ENCODE data around the gene POLR2B. TPM values are rescaled to one million over a fixed set of nuclear protein-coding genes. Genes with fewer than 3 reads are reported as not detected.

The POLR2B gene
- total RNA-seq, 1 donor = 99.2 TPM

GRCh38 chr4:57063518-57063917, 84.8 kb downstream of the POLR2B start:
- H3K4me2 ChIP-seq (ENCODE audit: insufficient read depth, low read length) = no peak overlapping the region
- H3K9me3 ChIP-seq (ENCODE audit: low read depth, low read length) = no peaks in the 10 kb centered on the region
- H2AFZ ChIP-seq (ENCODE audit: low read length) = no peak overlapping the region
- no peak for DNase-seq (ENCODE audit: insufficient read length, low spot score, missing footprints)
- H3K79me2 ChIP-seq (ENCODE audit: insufficient read depth, low read length) = peaks cover 73% of the 10 kb centered on the region
- H3K27me3 ChIP-seq (ENCODE audit: insufficient read depth, low read length) = no peaks in the 10 kb centered on the region
- TF ChIP-seq, protein P1, sequence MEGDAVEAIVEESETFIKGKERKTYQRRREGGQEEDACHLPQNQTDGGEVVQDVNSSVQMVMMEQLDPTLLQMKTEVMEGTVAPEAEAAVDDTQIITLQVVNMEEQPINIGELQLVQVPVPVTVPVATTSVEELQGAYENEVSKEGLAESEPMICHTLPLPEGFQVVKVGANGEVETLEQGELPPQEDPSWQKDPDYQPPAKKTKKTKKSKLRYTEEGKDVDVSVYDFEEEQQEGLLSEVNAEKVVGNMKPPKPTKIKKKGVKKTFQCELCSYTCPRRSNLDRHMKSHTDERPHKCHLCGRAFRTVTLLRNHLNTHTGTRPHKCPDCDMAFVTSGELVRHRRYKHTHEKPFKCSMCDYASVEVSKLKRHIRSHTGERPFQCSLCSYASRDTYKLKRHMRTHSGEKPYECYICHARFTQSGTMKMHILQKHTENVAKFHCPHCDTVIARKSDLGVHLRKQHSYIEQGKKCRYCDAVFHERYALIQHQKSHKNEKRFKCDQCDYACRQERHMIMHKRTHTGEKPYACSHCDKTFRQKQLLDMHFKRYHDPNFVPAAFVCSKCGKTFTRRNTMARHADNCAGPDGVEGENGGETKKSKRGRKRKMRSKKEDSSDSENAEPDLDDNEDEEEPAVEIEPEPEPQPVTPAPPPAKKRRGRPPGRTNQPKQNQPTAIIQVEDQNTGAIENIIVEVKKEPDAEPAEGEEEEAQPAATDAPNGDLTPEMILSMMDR (IDR thresholded peaks at IDR 0.05; ENCODE audit: extremely low read depth, low read depth, low read length) = no peak
- H3K4me1 ChIP-seq (ENCODE audit: insufficient read depth, low read length) = peaks cover 75% of the 10 kb centered on the region
- H4K20me1 ChIP-seq (ENCODE audit: insufficient read depth, low read length) = no peaks in the 10 kb centered on the region
- no peak overlapping the region for H3K4me3 ChIP-seq (ENCODE audit: insufficient read depth, low read length)
- H3K36me3 ChIP-seq (ENCODE audit: insufficient read depth, low read length) = peaks cover 35% of the 10 kb centered on the region
- H3K27ac ChIP-seq (ENCODE audit: low read depth, low read length) = peak overlapping the region; percentile 96

DNA sequence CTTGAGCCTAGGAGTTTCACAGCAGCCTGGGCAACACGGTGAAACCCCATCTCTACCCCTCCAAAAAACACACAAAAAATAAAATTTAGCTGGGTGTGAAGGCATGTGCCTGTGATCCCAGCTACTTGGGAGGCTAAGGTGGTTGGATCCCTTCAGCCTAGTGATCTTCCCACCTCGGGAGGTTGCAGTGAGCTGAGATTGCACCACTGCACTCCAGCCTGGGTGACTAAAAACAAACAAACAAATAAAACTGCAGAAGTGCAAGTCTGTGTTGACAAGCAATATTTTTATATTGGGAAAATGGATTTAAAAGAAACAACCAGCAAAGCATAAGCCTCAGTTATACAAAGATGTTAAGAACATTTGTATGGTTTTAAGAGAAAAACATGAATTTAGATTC, 85.4 kb downstream of the POLR2B start:
- no peak overlapping the region for H2AFZ ChIP-seq (ENCODE audit: low read length)
- peaks cover 73% of the 10 kb centered on the region for H3K79me2 ChIP-seq (ENCODE audit: insufficient read depth, low read length)
- peaks cover 41% of the 10 kb centered on the region for H3K36me3 ChIP-seq (ENCODE audit: insufficient read depth, low read length)
- H3K4me2 ChIP-seq (ENCODE audit: insufficient read depth, low read length) = peak overlapping the region; percentile 73
- H3K9me3 ChIP-seq (ENCODE audit: low read depth, low read length) = no peaks in the 10 kb centered on the region
- no peaks in the 10 kb centered on the region for H3K27me3 ChIP-seq (ENCODE audit: insufficient read depth, low read length)
- no peak overlapping the region for H3K4me3 ChIP-seq (ENCODE audit: insufficient read depth, low read length)
- peaks cover 81% of the 10 kb centered on the region for H3K4me1 ChIP-seq (ENCODE audit: insufficient read depth, low read length)
- H3K27ac ChIP-seq (ENCODE audit: low read depth, low read length) = peak overlapping the region; percentile 96
- TF ChIP-seq, protein P1 (IDR thresholded peaks at IDR 0.05; ENCODE audit: extremely low read depth, low read depth, low read length) = no peak
- no peak for DNase-seq (ENCODE audit: insufficient read length, low spot score, missing footprints)
- H4K20me1 ChIP-seq (ENCODE audit: insufficient read depth, low read length) = no peaks in the 10 kb centered on the region

- H3K27me3 ChIP-seq (ENCODE audit: insufficient read depth, low read length) = no peaks in the 10 kb centered on the region
- no peaks in the 10 kb centered on the region for H3K9me3 ChIP-seq (ENCODE audit: low read depth, low read length)
- H3K36me3 ChIP-seq (ENCODE audit: insufficient read depth, low read length) = peaks cover 43% of the 10 kb centered on the region
- peak overlapping the region; percentile 47 for H3K4me3 ChIP-seq (ENCODE audit: insufficient read depth, low read length)
- H3K79me2 ChIP-seq (ENCODE audit: insufficient read depth, low read length) = peaks cover 73% of the 10 kb centered on the region
- H3K4me1 ChIP-seq (ENCODE audit: insufficient read depth, low read length) = peaks cover 87% of the 10 kb centered on the region
- no peaks in the 10 kb centered on the region for H4K20me1 ChIP-seq (ENCODE audit: insufficient read depth, low read length)
- peak overlapping the region; percentile 96 for H3K27ac ChIP-seq (ENCODE audit: low read depth, low read length)
- TF ChIP-seq, protein P1 (IDR thresholded peaks at IDR 0.05; ENCODE audit: extremely low read depth, low read depth, low read length) = no peak
- H3K4me2 ChIP-seq (ENCODE audit: insufficient read depth, low read length) = peak overlapping the region; percentile 73
- no peak for DNase-seq (ENCODE audit: insufficient read length, low spot score, missing footprints)
- no peak overlapping the region for H2AFZ ChIP-seq (ENCODE audit: low read length)
Measured at GRCh38 chr4:57064811-57065711, 86.4 kb downstream of the POLR2B start.

DNA sequence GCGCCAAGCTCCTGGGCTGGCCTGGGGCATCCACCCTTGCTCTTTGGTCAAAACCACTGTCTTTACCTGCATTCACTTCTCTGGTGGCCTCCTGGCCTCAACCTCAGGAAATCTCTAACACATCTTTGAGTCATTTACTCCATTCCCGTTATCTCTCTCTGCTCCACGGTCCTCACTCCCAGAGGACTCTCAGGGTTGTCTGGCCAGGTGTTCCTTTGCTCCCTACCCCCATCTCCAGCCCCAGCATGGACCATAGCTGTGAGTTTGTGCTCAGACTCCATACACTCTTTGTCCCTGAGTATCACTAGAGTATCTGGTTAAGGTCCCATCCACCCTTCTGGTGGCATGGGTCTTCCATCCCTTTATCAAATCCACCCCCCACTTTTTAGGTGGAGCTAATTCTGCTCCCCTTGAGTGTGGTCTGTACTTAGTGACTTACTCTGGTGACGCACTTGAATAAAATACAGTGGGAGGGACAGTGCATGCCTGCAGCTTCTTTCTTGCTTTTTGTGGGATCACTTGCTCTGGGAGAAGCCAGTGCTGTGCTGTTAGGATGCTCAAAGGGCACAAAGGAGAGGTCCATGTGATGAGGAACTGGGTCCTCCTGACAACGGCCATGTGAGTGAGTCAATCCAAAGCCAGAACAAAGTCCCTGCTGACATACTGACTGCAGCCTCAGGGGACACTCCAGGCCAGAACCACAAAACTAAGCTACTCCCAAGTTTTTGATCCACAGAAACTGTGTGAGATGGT, 87.2 kb downstream of the POLR2B start:
- peak overlapping the region; percentile 35 for H3K4me3 ChIP-seq (ENCODE audit: insufficient read depth, low read length)
- H3K4me2 ChIP-seq (ENCODE audit: insufficient read depth, low read length) = peak overlapping the region; percentile 73
- no peak for DNase-seq (ENCODE audit: insufficient read length, low spot score, missing footprints)

More for the DNA sequence above, 87.2 kb downstream of the POLR2B start:
- Histone ChIP-seq H3K27me3 (ENCODE audit: insufficient read depth, low read length) (no peaks in the 10 kb centered on the region), H3K36me3 (ENCODE audit: insufficient read depth, low read length) (peaks cover 40% of the 10 kb centered on the region), H2AFZ (ENCODE audit: low read length) (no peak overlapping the region), H3K4me1 (ENCODE audit: insufficient read depth, low read length) (peaks cover 89% of the 10 kb centered on the region), H3K79me2 (ENCODE audit: insufficient read depth, low read length) (peaks cover 73% of the 10 kb centered on the region), H4K20me1 (ENCODE audit: insufficient read depth, low read length) (no peaks in the 10 kb centered on the region), H3K27ac (ENCODE audit: low read depth, low read length) (peak overlapping the region; percentile 96), H3K9me3 (ENCODE audit: low read depth, low read length) (no peaks in the 10 kb centered on the region)
- TF ChIP-seq, protein P1 (IDR thresholded peaks at IDR 0.05; ENCODE audit: extremely low read depth, low read depth, low read length) = no peak
